HepG2 (cell line): Measurements from ENCODE around the gene LRRFIP2. TPM values are rescaled to one million over a fixed set of nuclear protein-coding genes. Genes with fewer than 3 reads are reported as not detected.

Experiments used
- CBX5 ChIP-seq: sonication (generic); formaldehyde crosslinking; IDR thresholded peaks from 2 replicates; pipeline ENCODE4 v1.4.0; 2020; ENCODE audit warnings: missing genetic modification reagents, borderline replicate concordance
- ELF4 ChIP-seq: sonication (generic); formaldehyde crosslinking; IDR thresholded peaks from 2 replicates; pipeline ENCODE4 v1.5.0; 2020; ENCODE audit warnings: missing genetic modification reagents, mild to moderate bottlenecking, moderate library complexity, borderline replicate concordance
- FOXP1 ChIP-seq, 2 experiments: fragments of 450-650 bp in 1 of 2; IDR thresholded peaks; 2 replicates each; pipeline ENCODE4 v1.6.1; 2017 to 2018; ENCODE audit warnings: antibody characterized with exemption in 1 of 2
- HDAC1 ChIP-seq: sonication (generic); formaldehyde crosslinking; IDR thresholded peaks from 2 replicates; pipeline ENCODE4 v1.5.1; 2020; ENCODE audit warnings: mild to moderate bottlenecking, missing genetic modification reagents
- NCOR1 ChIP-seq: fragments of 200-600 bp; sonication (generic); IDR thresholded peaks from 2 replicates; pipeline ENCODE4 v1.7.0; 2017; ENCODE audit warnings: antibody characterized with exemption, low read length, borderline replicate concordance
- PAWR ChIP-seq: sonication (generic); formaldehyde crosslinking; IDR thresholded peaks from 2 replicates; pipeline ENCODE4 v1.4.0; 2020; ENCODE audit warnings: missing genetic modification reagents, mild to moderate bottlenecking, borderline replicate concordance
- RARA ChIP-seq: IDR thresholded peaks from 2 replicates; pipeline ENCODE4 v1.6.1; 2016; ENCODE audit warnings: missing genetic modification reagents, missing compliant biosample characterization
- SNRNP70 ChIP-seq: fragments of 200-400 bp; formaldehyde crosslinking; IDR thresholded peaks from 2 replicates; pipeline ENCODE4 v1.6.1; 2017; ENCODE audit warnings: mild to moderate bottlenecking, low read depth, low read length, moderate library complexity
- ZBTB20 ChIP-seq: sonication (generic); formaldehyde crosslinking; IDR thresholded peaks from 2 replicates; pipeline ENCODE4 v1.8.1; 2023; ENCODE audit warnings: missing genetic modification reagents, low read depth, mild to moderate bottlenecking, borderline replicate concordance
- polyA plus RNA-seq, 8 experiments: library from polyadenylated mRNA; depleted of rRNA in 3 of 8; stranded (reverse) in 7 of 8; unstranded in 1 of 8; fragments of >200 nt; fragmentation: Illumina TruSeq in 4 of 8; extraction: Trizol in 4 of 8; gene quantifications; 2 replicates each; pipeline versions ENCODE4 v1.2.1 to v1.2.3, GENCODE V29; 2011 to 2016; ENCODE audit warnings: low read depth in 4 of 8, missing spikeins in 1 of 8, mixed read lengths in 1 of 8; ENCODE audit not compliant: insufficient read depth in 1 of 8
- total RNA-seq, 5 experiments: library from RNA; depleted of rRNA; stranded (reverse); fragments of >200 nt; fragmentation: Illumina TruSeq; extraction: Trizol; gene quantifications; 2 replicates each; pipeline ENCODE4 v1.2.3, GENCODE V29; 2016; ENCODE audit warnings: low read depth in 1 of 5
- TF ChIP-seq, protein P1 (sequence below): sonication (generic); formaldehyde crosslinking; IDR thresholded peaks from 2 replicates; pipeline ENCODE4 v1.4.0; 2020; ENCODE audit warnings: missing genetic modification reagents, borderline replicate concordance
- TF ChIP-seq, protein P2 (sequence below): sonication (generic); formaldehyde crosslinking; conservative IDR thresholded peaks from 2 replicates; pipeline ENCODE4 v1.4.0; 2020; ENCODE audit warnings: mild to moderate bottlenecking, missing genetic modification reagents, moderate library complexity
- TF ChIP-seq, protein P3 (sequence below): IDR thresholded peaks from 2 replicates; pipeline ENCODE4 v1.6.1; 2012; ENCODE audit warnings: low read length, improper control_type of control experiment
- TF ChIP-seq, protein P4 (sequence below): sonication (generic); formaldehyde crosslinking; IDR thresholded peaks from 2 replicates; pipeline ENCODE4 v1.9.0; 2021; ENCODE audit warnings: mild to moderate bottlenecking, missing genetic modification reagents

LRRFIP2 gene
- total and polyA plus RNA-seq, 2 of the 13 experiments (the other 11 are each of a cell fraction or from before 2014, with no cell fraction given) = 13.5 to 32.2 TPM

DNA sequence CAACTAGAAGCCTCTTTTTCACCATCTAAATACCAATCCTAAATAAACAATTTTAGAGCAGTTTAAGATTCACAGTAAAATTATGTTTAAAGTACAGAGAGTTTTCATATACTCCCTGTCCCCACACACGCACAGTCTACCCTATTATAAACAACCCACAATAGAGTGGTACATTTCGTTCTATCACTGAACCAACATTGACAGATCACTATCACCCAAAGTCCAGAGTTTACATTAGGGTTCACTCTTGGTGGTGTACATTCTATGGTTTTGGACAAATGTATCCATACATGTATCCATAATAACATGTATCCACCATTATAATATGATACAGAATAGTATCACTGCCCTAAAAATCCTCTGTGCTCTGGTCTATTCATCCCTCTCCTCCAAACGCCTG is 92.1 kb downstream of the LRRFIP2 start (continued):
- TF ChIP-seq, protein P1, sequence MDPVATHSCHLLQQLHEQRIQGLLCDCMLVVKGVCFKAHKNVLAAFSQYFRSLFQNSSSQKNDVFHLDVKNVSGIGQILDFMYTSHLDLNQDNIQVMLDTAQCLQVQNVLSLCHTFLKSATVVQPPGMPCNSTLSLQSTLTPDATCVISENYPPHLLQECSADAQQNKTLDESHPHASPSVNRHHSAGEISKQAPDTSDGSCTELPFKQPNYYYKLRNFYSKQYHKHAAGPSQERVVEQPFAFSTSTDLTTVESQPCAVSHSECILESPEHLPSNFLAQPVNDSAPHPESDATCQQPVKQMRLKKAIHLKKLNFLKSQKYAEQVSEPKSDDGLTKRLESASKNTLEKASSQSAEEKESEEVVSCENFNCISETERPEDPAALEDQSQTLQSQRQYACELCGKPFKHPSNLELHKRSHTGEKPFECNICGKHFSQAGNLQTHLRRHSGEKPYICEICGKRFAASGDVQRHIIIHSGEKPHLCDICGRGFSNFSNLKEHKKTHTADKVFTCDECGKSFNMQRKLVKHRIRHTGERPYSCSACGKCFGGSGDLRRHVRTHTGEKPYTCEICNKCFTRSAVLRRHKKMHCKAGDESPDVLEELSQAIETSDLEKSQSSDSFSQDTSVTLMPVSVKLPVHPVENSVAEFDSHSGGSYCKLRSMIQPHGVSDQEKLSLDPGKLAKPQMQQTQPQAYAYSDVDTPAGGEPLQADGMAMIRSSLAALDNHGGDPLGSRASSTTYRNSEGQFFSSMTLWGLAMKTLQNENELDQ = no peak
- no peak for TF ChIP-seq CBX5
- TF ChIP-seq SNRNP70 = no peak
- TF ChIP-seq HDAC1 = peak; percentile 47
- TF ChIP-seq, protein P2, sequence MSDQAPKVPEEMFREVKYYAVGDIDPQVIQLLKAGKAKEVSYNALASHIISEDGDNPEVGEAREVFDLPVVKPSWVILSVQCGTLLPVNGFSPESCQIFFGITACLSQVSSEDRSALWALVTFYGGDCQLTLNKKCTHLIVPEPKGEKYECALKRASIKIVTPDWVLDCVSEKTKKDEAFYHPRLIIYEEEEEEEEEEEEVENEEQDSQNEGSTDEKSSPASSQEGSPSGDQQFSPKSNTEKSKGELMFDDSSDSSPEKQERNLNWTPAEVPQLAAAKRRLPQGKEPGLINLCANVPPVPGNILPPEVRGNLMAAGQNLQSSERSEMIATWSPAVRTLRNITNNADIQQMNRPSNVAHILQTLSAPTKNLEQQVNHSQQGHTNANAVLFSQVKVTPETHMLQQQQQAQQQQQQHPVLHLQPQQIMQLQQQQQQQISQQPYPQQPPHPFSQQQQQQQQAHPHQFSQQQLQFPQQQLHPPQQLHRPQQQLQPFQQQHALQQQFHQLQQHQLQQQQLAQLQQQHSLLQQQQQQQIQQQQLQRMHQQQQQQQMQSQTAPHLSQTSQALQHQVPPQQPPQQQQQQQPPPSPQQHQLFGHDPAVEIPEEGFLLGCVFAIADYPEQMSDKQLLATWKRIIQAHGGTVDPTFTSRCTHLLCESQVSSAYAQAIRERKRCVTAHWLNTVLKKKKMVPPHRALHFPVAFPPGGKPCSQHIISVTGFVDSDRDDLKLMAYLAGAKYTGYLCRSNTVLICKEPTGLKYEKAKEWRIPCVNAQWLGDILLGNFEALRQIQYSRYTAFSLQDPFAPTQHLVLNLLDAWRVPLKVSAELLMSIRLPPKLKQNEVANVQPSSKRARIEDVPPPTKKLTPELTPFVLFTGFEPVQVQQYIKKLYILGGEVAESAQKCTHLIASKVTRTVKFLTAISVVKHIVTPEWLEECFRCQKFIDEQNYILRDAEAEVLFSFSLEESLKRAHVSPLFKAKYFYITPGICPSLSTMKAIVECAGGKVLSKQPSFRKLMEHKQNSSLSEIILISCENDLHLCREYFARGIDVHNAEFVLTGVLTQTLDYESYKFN = peak; percentile 79
- no peak for TF ChIP-seq FOXP1 (IDR thresholded peaks at IDR 0.05)
- TF ChIP-seq FOXP1 (CRISPR knock-in tag; IDR thresholded peaks at IDR 0.05) = peak; percentile 48; the same call in 1 of the 2 replicates
- peak; percentile 29; the same call in 1 of the 2 replicates for TF ChIP-seq RARA (CRISPR knock-in tag)
- no peak for TF ChIP-seq ELF4 (CRISPR knock-in tag)
- TF ChIP-seq NCOR1 = peak; percentile 40; the same call in 1 of the 2 replicates
- TF ChIP-seq, protein P3, sequence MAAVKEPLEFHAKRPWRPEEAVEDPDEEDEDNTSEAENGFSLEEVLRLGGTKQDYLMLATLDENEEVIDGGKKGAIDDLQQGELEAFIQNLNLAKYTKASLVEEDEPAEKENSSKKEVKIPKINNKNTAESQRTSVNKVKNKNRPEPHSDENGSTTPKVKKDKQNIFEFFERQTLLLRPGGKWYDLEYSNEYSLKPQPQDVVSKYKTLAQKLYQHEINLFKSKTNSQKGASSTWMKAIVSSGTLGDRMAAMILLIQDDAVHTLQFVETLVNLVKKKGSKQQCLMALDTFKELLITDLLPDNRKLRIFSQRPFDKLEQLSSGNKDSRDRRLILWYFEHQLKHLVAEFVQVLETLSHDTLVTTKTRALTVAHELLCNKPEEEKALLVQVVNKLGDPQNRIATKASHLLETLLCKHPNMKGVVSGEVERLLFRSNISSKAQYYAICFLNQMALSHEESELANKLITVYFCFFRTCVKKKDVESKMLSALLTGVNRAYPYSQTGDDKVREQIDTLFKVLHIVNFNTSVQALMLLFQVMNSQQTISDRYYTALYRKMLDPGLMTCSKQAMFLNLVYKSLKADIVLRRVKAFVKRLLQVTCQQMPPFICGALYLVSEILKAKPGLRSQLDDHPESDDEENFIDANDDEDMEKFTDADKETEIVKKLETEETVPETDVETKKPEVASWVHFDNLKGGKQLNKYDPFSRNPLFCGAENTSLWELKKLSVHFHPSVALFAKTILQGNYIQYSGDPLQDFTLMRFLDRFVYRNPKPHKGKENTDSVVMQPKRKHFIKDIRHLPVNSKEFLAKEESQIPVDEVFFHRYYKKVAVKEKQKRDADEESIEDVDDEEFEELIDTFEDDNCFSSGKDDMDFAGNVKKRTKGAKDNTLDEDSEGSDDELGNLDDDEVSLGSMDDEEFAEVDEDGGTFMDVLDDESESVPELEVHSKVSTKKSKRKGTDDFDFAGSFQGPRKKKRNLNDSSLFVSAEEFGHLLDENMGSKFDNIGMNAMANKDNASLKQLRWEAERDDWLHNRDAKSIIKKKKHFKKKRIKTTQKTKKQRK = no peak
- TF ChIP-seq PAWR (CRISPR knock-in tag) = no peak
- TF ChIP-seq ZBTB20 (CRISPR knock-in tag) = peak; percentile 68; the same call in 1 of the 2 replicates
- TF ChIP-seq, protein P4, sequence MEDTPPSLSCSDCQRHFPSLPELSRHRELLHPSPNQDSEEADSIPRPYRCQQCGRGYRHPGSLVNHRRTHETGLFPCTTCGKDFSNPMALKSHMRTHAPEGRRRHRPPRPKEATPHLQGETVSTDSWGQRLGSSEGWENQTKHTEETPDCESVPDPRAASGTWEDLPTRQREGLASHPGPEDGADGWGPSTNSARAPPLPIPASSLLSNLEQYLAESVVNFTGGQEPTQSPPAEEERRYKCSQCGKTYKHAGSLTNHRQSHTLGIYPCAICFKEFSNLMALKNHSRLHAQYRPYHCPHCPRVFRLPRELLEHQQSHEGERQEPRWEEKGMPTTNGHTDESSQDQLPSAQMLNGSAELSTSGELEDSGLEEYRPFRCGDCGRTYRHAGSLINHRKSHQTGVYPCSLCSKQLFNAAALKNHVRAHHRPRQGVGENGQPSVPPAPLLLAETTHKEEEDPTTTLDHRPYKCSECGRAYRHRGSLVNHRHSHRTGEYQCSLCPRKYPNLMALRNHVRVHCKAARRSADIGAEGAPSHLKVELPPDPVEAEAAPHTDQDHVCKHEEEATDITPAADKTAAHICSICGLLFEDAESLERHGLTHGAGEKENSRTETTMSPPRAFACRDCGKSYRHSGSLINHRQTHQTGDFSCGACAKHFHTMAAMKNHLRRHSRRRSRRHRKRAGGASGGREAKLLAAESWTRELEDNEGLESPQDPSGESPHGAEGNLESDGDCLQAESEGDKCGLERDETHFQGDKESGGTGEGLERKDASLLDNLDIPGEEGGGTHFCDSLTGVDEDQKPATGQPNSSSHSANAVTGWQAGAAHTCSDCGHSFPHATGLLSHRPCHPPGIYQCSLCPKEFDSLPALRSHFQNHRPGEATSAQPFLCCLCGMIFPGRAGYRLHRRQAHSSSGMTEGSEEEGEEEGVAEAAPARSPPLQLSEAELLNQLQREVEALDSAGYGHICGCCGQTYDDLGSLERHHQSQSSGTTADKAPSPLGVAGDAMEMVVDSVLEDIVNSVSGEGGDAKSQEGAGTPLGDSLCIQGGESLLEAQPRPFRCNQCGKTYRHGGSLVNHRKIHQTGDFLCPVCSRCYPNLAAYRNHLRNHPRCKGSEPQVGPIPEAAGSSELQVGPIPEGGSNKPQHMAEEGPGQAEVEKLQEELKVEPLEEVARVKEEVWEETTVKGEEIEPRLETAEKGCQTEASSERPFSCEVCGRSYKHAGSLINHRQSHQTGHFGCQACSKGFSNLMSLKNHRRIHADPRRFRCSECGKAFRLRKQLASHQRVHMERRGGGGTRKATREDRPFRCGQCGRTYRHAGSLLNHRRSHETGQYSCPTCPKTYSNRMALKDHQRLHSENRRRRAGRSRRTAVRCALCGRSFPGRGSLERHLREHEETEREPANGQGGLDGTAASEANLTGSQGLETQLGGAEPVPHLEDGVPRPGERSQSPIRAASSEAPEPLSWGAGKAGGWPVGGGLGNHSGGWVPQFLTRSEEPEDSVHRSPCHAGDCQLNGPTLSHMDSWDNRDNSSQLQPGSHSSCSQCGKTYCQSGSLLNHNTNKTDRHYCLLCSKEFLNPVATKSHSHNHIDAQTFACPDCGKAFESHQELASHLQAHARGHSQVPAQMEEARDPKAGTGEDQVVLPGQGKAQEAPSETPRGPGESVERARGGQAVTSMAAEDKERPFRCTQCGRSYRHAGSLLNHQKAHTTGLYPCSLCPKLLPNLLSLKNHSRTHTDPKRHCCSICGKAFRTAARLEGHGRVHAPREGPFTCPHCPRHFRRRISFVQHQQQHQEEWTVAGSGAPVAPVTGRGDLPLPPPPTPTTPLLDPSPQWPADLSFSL (CRISPR knock-in tag) = no peak
